ENCODE data around the gene CTAG1A.
"Not testable (repeated sequence)": the region's sequence is repeated elsewhere in the genome, so short reads cannot be mapped to it uniquely, and the experiment has no call there.

GRCh38 chrX:154552112-154552806, 32.7 kb upstream of the CTAG1A start:
- TF ChIP-seq CTCF (IDR thresholded peaks at IDR 0.05); POLR2A (IDR thresholded peaks at IDR 0.05; ENCODE audit: low read length); BCL3 (IDR thresholded peaks at IDR 0.05): not testable (repeated sequence)
